ENCODE measurements around the gene APPL1. TPM values are rescaled to one million over a fixed set of nuclear protein-coding genes. Genes with fewer than 3 reads are reported as not detected.

The APPL1 gene
- total and polyA plus RNA-seq, 12 donors = 10.7 to 58.7 (median 49.4) TPM

GRCh38 chr3:57278237-57278636, 50.7 kb downstream of the APPL1 start:
- peaks cover 0 to 76% (median 18%) of the 10 kb centered on the region in 9 donors for H3K36me3 ChIP-seq
- no peaks in the 10 kb centered on the region for H3K4me1 ChIP-seq
- DNase-seq (no peak), ATAC-seq (no peak)
- 98 to 100% methylated on average over 1 of the region's 1 CpG for WGBS, 2 donors
- H3K4me3 ChIP-seq = no peak overlapping the region
- TF ChIP-seq, protein P1, sequence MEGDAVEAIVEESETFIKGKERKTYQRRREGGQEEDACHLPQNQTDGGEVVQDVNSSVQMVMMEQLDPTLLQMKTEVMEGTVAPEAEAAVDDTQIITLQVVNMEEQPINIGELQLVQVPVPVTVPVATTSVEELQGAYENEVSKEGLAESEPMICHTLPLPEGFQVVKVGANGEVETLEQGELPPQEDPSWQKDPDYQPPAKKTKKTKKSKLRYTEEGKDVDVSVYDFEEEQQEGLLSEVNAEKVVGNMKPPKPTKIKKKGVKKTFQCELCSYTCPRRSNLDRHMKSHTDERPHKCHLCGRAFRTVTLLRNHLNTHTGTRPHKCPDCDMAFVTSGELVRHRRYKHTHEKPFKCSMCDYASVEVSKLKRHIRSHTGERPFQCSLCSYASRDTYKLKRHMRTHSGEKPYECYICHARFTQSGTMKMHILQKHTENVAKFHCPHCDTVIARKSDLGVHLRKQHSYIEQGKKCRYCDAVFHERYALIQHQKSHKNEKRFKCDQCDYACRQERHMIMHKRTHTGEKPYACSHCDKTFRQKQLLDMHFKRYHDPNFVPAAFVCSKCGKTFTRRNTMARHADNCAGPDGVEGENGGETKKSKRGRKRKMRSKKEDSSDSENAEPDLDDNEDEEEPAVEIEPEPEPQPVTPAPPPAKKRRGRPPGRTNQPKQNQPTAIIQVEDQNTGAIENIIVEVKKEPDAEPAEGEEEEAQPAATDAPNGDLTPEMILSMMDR (IDR thresholded peaks at IDR 0.05) = no peak
- H3K27me3 ChIP-seq = no peaks in the 10 kb centered on the region
- intact Hi-C loops (cut with DNase I) = no loop called here
- peaks cover 0 to 8% (median 0%) of the 10 kb centered on the region in 11 donors for H3K9me3 ChIP-seq
- H3K27ac ChIP-seq = no peak overlapping the region

GRCh38 chr3:57279685-57280084, 52.2 kb downstream of the APPL1 start:
- no peak for ATAC-seq
- intact Hi-C loops (cut with DNase I) = no loop called here
- WGBS, 2 donors = 93% methylated on average over 5 of the region's 5 CpGs

DNA sequence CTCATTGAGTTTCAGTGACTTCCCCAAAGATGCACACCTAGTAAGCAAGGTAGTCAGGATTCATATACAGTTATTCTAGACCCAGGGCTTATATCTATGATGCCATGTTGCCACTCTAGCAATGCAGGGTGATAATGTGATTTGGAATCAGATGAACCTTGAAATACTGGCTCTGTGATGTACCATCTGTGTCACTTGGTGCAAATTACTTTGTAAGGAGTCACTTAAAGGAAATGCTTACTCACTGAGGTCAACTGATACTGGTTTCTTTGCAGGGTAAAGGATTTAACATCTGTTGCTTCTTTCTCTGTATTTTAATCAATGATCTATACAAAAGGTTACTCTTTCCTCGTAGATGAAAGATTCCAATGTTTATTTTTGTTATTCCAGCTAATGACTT, 54.2 kb downstream of the APPL1 start:
- intact Hi-C loops (cut with DNase I) = no loop called here
- TF ChIP-seq, protein P1 (IDR thresholded peaks at IDR 0.05) = no peak
- Histone ChIP-seq H3K4me1 (no peaks in the 10 kb centered on the region), H3K27ac (no peak overlapping the region), H3K4me3 (no peak overlapping the region), H3K9me3 (peaks cover 0 to 8% (median 0%) of the 10 kb centered on the region in 11 donors), H3K27me3 (no peaks in the 10 kb centered on the region), H3K36me3 (peaks cover 0 to 45% (median 0%) of the 10 kb centered on the region in 9 donors)
- DNase-seq = no peak
- no peak for ATAC-seq
- WGBS, 2 donors = 43 to 60% methylated on average over 1 of the region's 1 CpG

More at GRCh38 chr3:57279685-57280084, 52.2 kb downstream of the APPL1 start:
- Histone ChIP-seq H3K27me3 (no peaks in the 10 kb centered on the region), H3K36me3 (peaks cover 0 to 61% (median 4%) of the 10 kb centered on the region in 9 donors), H3K27ac (no peak overlapping the region), H3K4me3 (no peak overlapping the region), H3K9me3 (peaks cover 0 to 8% (median 0%) of the 10 kb centered on the region in 11 donors), H3K4me1 (no peaks in the 10 kb centered on the region)
- TF ChIP-seq, protein P1 (IDR thresholded peaks at IDR 0.05) = no peak
- DNase-seq = no peak

DNA sequence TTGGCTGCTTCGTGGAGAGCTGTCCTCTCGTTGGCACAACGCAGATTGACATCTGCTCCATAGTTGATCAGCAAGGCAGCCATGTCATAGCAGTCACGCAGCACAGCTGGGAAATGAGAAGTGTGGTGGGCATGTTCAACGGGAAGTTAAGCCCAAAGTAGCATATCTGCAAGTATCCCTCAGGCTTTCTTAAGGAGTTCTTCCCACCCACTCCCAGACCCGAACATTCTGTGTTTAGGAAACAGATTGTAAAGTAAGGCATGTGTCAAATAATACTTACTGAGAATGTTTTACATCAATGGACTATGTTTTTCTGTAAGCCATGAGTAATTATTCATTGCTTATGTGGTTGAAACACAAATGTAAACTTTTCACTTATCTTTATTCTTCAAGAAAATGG, 55.8 kb downstream of the APPL1 start:
- H3K4me3 ChIP-seq = no peak overlapping the region
- DNase-seq (no peak), ATAC-seq (no peak)
- TF ChIP-seq, protein P1 (IDR thresholded peaks at IDR 0.05) = no peak
- peaks cover 0 to 37% (median 0%) of the 10 kb centered on the region in 9 donors for H3K36me3 ChIP-seq
- no peaks in the 10 kb centered on the region for H3K4me1 ChIP-seq
- H3K9me3 ChIP-seq = peaks cover 0 to 8% (median 0%) of the 10 kb centered on the region in 11 donors
- no peak overlapping the region for H3K27ac ChIP-seq
- intact Hi-C loops (cut with DNase I) = no loop called here
- 71 to 75% methylated on average over 6 of the region's 6 CpGs for WGBS, 2 donors
- H3K27me3 ChIP-seq = no peaks in the 10 kb centered on the region

Measured in heart right ventricle (tissue), 16 donors.